Tibial nerve (tissue), 4 donors: Measurements from ENCODE around the gene NUP62. TPM values are rescaled to one million over a fixed set of nuclear protein-coding genes. Genes with fewer than 3 reads are reported as not detected.

Experiments
- DNase-seq, 2 donors: peaks; one replicate each; pipeline ENCODE4 v3.0.0-alpha.2; 2019; ENCODE audit warnings: low spot score in 2 of 2
- H3K27ac ChIP-seq, 4 donors: fragments of 200-600 bp; sonication (generic) in 3 of 4; one replicate each; pipeline ENCODE4 v1.5.1; 2017 to 2019; ENCODE audit warnings: mild to moderate bottlenecking in 1 of 4
- H3K27me3 ChIP-seq, 2 donors: fragments of 200-600 bp; sonication (generic) in 1 of 2; one replicate each; pipeline versions ENCODE4 v1.5.1 to v1.6.0; 2017 to 2019
- H3K36me3 ChIP-seq, 3 donors: fragments of 200-600 bp; sonication (generic); one replicate each; pipeline ENCODE4 v1.5.1; 2018 to 2019
- H3K4me1 ChIP-seq, 4 donors: fragments of 200-600 bp; sonication (generic) in 3 of 4; one replicate each; pipeline ENCODE4 v1.5.1; 2017 to 2019
- H3K4me3 ChIP-seq, 4 donors: fragments of 200-600 bp; sonication (generic) in 3 of 4; one replicate each; pipeline ENCODE4 v1.5.1; 2017 to 2019; ENCODE audit warnings: mild to moderate bottlenecking in 1 of 4, moderate library complexity in 1 of 4
- H3K9me3 ChIP-seq, 4 donors: fragments of 200-600 bp; sonication (generic) in 3 of 4; one replicate each; pipeline ENCODE4 v1.5.1; 2017 to 2019
- EP300 ChIP-seq, 2 donors: sonication (generic); formaldehyde crosslinking; IDR thresholded peaks; one replicate each; pipeline ENCODE4 v1.6.1; 2017; ENCODE audit warnings: antibody characterized with exemption in 2 of 2, mild to moderate bottlenecking in 1 of 2
- POLR2A ChIP-seq, 2 donors: fragments of 450-650 bp; IDR thresholded peaks; one replicate each; pipeline ENCODE4 v1.6.1; 2017; ENCODE audit warnings: antibody characterized with exemption in 2 of 2, mild to moderate bottlenecking in 2 of 2, moderate library complexity in 2 of 2
- WGBS, 2 donors: methylation state at CpG; one replicate each; pipeline ENCODE4 v1.1.5; 2018; 5-methylcytosine and 5-hydroxymethylcytosine counted together
- total RNA-seq, 4 donors: library from RNA; depleted of rRNA; stranded (reverse); fragments of >200 nt; gene quantifications; one replicate each; pipeline ENCODE4 v1.1.0, GENCODE V29; 2016
- TF ChIP-seq, protein P1 (sequence below), 5 experiments: fragments of 200-600 bp in 3 of 5; fragments of 450-650 bp in 2 of 5; sonication (generic) in 3 of 5; IDR thresholded peaks; one replicate each; pipeline ENCODE4 v1.5.1; 2016 to 2019; ENCODE audit warnings: antibody characterized with exemption in 5 of 5, mild to moderate bottlenecking in 3 of 5, moderate library complexity in 2 of 5

The NUP62 gene
- total RNA-seq, 4 donors from 2014 or later = 32.8 to 43.5 (median 38.7) TPM

GRCh38 chr19:49895566-49896297 lies 33.6 kb downstream of the NUP62 start:
- H3K36me3 ChIP-seq = no peaks in the 10 kb centered on the region
- TF ChIP-seq, protein P1, sequence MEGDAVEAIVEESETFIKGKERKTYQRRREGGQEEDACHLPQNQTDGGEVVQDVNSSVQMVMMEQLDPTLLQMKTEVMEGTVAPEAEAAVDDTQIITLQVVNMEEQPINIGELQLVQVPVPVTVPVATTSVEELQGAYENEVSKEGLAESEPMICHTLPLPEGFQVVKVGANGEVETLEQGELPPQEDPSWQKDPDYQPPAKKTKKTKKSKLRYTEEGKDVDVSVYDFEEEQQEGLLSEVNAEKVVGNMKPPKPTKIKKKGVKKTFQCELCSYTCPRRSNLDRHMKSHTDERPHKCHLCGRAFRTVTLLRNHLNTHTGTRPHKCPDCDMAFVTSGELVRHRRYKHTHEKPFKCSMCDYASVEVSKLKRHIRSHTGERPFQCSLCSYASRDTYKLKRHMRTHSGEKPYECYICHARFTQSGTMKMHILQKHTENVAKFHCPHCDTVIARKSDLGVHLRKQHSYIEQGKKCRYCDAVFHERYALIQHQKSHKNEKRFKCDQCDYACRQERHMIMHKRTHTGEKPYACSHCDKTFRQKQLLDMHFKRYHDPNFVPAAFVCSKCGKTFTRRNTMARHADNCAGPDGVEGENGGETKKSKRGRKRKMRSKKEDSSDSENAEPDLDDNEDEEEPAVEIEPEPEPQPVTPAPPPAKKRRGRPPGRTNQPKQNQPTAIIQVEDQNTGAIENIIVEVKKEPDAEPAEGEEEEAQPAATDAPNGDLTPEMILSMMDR (IDR thresholded peaks at IDR 0.05) = no peak
- TF ChIP-seq POLR2A (IDR thresholded peaks at IDR 0.05) (no peak), EP300 (IDR thresholded peaks at IDR 0.05) (no peak)
- WGBS, 2 donors = 49 to 55% methylated on average over 12 to 13 of the region's 17 CpGs
- H3K27ac ChIP-seq = no peak overlapping the region
- H3K9me3 ChIP-seq = no peaks in the 10 kb centered on the region
- H3K4me1 ChIP-seq = peaks cover 0 to 20% (median 13%) of the 10 kb centered on the region in 4 donors
- H3K4me3 ChIP-seq = no peak overlapping the region
- no peaks in the 10 kb centered on the region for H3K27me3 ChIP-seq
- no peak for DNase-seq

- Histone ChIP-seq H3K4me1 (peaks cover 0 to 27% (median 19%) of the 10 kb centered on the region in 4 donors), H3K27me3 (no peaks in the 10 kb centered on the region), H3K36me3 (no peaks in the 10 kb centered on the region), H3K4me3 (no peak overlapping the region), H3K9me3 (no peaks in the 10 kb centered on the region), H3K27ac (no peak overlapping the region)
- TF ChIP-seq POLR2A (IDR thresholded peaks at IDR 0.05) = no peak
- TF ChIP-seq, protein P1 (IDR thresholded peaks at IDR 0.05) = no peak
- no peak for TF ChIP-seq EP300 (IDR thresholded peaks at IDR 0.05)
- DNase-seq = no peak
- WGBS, 2 donors = 76 to 77% methylated on average over 17 of the region's 17 CpGs
Observed at GRCh38 chr19:49894879-49895565, 34.3 kb downstream of the NUP62 start.

DNA sequence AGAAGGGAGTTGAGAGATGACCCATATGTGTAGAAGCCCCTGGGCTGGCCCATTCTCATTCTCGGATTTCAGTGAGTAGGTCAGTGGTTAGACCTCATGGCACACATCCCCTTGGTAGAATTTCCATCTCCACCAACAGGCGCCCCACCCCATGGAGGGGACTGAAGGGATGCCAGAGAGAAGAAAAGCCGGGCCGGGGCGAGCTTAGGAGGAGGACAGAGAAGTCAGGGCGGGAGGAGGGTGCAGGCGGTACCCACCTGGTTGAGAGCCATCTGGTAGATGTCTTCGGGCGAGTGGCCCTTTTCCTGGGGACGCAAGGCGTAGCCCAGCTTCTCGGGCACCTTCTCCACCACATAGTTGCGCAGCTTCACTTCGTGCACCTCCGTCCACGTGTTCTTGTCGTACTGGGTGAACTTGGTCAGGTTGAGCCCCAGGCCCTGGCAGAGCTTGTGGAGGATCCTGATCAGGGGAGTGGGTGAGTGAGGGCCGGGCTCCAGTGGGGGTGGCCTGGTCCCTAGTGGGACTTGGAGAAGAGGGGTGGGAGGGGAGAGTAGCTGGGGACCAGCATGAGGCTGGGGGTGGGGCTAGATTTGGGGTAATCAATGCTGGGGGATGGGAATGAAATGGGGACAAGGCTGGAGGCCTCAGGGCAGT lies 35.2 kb downstream of the NUP62 start:
- WGBS, 2 donors = 90% methylated on average over 18 of the region's 18 CpGs
- no peaks in the 10 kb centered on the region for H3K27me3 ChIP-seq
- peaks cover 0 to 34% (median 20%) of the 10 kb centered on the region in 4 donors for H3K4me1 ChIP-seq
- H3K9me3 ChIP-seq = no peaks in the 10 kb centered on the region
- H3K4me3 ChIP-seq = no peak overlapping the region
- H3K36me3 ChIP-seq = peaks cover 0 to 3% (median 0%) of the 10 kb centered on the region in 3 donors
- no peak for DNase-seq
- H3K27ac ChIP-seq = no peak overlapping the region
- TF ChIP-seq POLR2A (IDR thresholded peaks at IDR 0.05) (no peak), EP300 (IDR thresholded peaks at IDR 0.05) (no peak)
- TF ChIP-seq, protein P1 (IDR thresholded peaks at IDR 0.05) = no peak

DNA sequence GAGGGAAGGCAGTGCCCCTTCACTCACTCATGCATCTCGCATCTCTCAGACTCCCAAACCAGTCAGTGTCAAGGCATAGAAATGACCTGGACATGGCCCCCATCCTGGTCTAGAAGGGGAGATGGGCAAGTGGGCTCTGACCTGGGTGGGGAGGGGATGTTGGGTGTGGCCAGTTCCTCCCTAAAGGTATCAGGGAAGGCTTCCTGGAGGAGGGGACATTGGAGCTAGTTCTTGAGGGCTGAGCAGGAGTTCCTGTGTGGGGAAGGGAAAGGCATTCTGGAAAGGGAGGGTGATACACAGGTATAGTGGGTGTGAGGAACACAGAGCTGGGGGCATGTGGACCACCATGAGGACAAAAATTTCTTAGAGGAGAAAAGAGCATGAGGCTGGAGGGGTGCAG lies 36.6 kb downstream of the NUP62 start:
- Histone ChIP-seq H3K27me3 (no peaks in the 10 kb centered on the region), H3K4me1 (peaks cover 0 to 29% (median 17%) of the 10 kb centered on the region in 4 donors), H3K27ac (no peak overlapping the region), H3K9me3 (no peaks in the 10 kb centered on the region), H3K36me3 (peaks cover 0 to 18% (median 0%) of the 10 kb centered on the region in 3 donors), H3K4me3 (no peak overlapping the region)
- DNase-seq = no peak
- WGBS, 2 donors = 77 to 88% methylated on average over 1 of the region's 1 CpG
- no peak for TF ChIP-seq EP300 (IDR thresholded peaks at IDR 0.05)
- no peak for TF ChIP-seq POLR2A (IDR thresholded peaks at IDR 0.05)
- TF ChIP-seq, protein P1 (IDR thresholded peaks at IDR 0.05) = no peak
